Measurements from ENCODE around the gene NBL1.

The NBL1 gene

DNA sequence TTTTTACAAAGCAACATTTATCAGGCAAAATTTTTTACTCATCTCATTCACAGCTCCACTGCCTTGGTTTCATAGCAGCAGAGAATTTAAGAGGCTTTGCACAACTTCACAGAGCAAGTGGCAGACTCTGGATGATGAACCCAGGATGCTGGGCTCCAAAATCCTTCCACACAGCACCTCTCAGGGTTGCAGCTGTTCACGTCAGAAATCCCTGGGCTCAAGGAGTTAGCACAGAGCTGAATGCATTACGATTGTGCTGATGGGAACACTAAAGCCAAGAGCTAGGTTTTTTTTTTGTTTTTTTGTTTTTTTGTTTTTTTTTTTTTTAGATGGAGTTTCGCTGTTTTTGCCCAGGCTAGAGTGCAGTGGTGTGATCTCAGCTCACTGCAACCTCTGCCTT is 18.2 kb downstream of the NBL1 start:
- H3K36me3 ChIP-seq (ENCODE audit: insufficient read depth, low read depth, low read length): no peaks in the 10 kb centered on the region
- H3K9me3 ChIP-seq (ENCODE audit: insufficient read depth, low read depth, low read length): no peaks in the 10 kb centered on the region
- H3K4me1 ChIP-seq (ENCODE audit: insufficient read depth, low read length): peaks cover 6% of the 10 kb centered on the region; the same call in 1 of the 2 replicates
- H3K9ac ChIP-seq (ENCODE audit: low read depth, low read length): no peak overlapping the region
- H3K27ac ChIP-seq (ENCODE audit: low read length): no peak overlapping the region
- H3K4me3 ChIP-seq (ENCODE audit: low read length): no peak overlapping the region
- peaks cover 62% of the 10 kb centered on the region for H3K27me3 ChIP-seq (ENCODE audit: insufficient read depth, low read length)

DNA sequence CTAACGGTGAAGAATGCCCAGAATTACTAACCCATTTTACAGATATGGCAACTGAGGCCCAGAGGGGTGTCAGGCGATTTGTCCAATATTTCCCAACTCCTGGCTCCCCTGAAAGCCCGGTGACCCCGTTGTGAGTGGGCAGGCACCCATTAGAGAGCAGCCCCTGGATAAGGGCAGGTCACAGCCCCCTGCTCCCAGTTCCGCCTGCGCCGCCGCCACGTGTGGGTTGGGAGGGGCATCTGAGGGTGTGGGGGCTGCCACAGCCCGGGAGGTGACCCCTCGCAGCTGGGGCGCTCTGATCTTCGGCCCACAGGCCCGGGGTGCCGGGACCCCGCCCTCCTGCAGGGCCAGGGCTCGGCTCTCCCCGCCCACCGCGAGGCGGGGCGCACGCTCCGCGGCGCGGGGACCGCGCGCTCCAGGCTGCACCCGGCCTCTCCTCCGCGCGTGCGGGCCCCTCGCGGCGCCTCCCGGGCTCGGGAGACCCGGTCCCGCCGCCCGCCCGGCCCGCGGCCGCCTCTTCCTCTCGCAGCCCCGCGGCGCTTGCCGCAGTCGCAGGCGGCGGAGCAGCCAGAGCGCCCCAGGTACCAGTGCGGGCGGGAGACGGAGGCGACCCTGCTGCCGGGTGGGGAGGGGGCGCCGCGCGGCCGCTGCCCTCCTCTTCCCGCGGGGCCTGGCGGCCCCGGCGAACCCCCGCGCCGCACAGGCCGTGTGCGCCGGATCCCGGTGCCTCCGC is 20.5 kb downstream of the NBL1 start, which contains the start of gene HTR6:
HTR6 (plus strand) TSS at position 423 of the 733 bp plus-strand sequence. CDS start 879 bp downstream, outside the sequence.
- no peak within 1 kb of the TSS for H3K27ac ChIP-seq (ENCODE audit: low read length)
- H3K4me3 ChIP-seq (ENCODE audit: low read length): peak within 1 kb of the TSS; percentile 46; the same call in 1 of the 2 replicates
- H3K9me3 ChIP-seq (ENCODE audit: insufficient read depth, low read depth, low read length): no peaks in the 10 kb centered on the region
- no peak within 1 kb of the TSS for H3K9ac ChIP-seq (ENCODE audit: low read depth, low read length)
- H3K27me3 ChIP-seq (ENCODE audit: insufficient read depth, low read length): peaks cover 83% of the 10 kb centered on the region
- H3K36me3 ChIP-seq (ENCODE audit: insufficient read depth, low read depth, low read length): no peaks in the 10 kb centered on the region
- H3K4me1 ChIP-seq (ENCODE audit: insufficient read depth, low read length): peaks cover under 1% of the 10 kb centered on the region; the same call in 1 of the 2 replicates

DNA sequence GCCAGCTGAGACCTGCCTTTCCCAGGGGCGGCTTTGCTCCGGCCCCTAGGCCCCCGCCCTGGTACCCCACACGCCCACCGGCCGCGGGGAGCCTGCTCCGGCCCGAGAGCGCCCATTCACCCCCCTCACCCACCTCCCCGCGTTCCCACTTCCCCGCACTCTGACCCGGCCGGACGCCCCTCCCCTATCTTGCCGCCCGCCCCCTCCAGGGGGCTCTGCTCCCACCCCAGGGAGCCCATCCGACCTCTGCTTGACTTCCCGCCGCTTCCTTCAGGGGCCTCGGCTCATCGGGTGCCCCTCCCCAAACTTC is 21.0 kb downstream of the NBL1 start:
- H3K9ac ChIP-seq (ENCODE audit: low read depth, low read length): no peak overlapping the region
- peak overlapping the region; percentile 46; the same call in 1 of the 2 replicates for H3K4me3 ChIP-seq (ENCODE audit: low read length)
- no peak overlapping the region for H3K27ac ChIP-seq (ENCODE audit: low read length)
- no peaks in the 10 kb centered on the region for H3K9me3 ChIP-seq (ENCODE audit: insufficient read depth, low read depth, low read length)
- no peaks in the 10 kb centered on the region for H3K4me1 ChIP-seq (ENCODE audit: insufficient read depth, low read length)
- H3K27me3 ChIP-seq (ENCODE audit: insufficient read depth, low read length): peaks cover 83% of the 10 kb centered on the region
- no peaks in the 10 kb centered on the region for H3K36me3 ChIP-seq (ENCODE audit: insufficient read depth, low read depth, low read length)

DNA sequence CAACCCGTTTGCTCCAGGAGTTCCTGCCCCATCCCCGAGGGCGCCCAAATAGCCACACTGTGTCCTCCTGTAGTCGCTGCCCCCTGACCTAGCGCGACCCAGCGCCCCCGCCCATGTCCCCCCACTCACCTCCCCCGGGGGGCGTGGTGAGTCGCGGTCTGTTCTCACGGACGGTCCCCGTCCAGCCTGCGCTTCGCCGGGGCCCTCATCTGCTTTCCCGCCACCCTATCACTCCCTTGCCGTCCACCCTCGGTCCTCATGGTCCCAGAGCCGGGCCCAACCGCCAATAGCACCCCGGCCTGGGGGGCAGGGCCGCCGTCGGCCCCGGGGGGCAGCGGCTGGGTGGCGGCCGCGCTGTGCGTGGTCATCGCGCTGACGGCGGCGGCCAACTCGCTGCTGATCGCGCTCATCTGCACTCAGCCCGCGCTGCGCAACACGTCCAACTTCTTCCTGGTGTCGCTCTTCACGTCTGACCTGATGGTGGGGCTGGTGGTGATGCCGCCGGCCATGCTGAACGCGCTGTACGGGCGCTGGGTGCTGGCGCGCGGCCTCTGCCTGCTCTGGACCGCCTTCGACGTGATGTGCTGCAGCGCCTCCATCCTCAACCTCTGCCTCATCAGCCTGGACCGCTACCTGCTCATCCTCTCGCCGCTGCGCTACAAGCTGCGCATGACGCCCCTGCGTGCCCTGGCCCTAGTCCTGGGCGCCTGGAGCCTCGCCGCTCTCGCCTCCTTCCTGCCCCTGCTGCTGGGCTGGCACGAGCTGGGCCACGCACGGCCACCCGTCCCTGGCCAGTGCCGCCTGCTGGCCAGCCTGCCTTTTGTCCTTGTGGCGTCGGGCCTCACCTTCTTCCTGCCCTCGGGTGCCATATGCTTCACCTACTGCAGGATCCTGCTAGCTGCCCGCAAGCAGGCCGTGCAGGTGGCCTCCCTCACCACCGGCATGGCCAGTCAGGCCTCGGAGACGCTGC is 21.7 kb downstream of the NBL1 start:
- no peaks in the 10 kb centered on the region for H3K4me1 ChIP-seq (ENCODE audit: insufficient read depth, low read length)
- H3K27ac ChIP-seq (ENCODE audit: low read length): no peak overlapping the region
- no peaks in the 10 kb centered on the region for H3K9me3 ChIP-seq (ENCODE audit: insufficient read depth, low read depth, low read length)
- no peaks in the 10 kb centered on the region for H3K36me3 ChIP-seq (ENCODE audit: insufficient read depth, low read depth, low read length)
- H3K4me3 ChIP-seq (ENCODE audit: low read length): peak overlapping the region; percentile 46; the same call in 1 of the 2 replicates
- H3K27me3 ChIP-seq (ENCODE audit: insufficient read depth, low read length): peaks cover 80% of the 10 kb centered on the region
- no peak overlapping the region for H3K9ac ChIP-seq (ENCODE audit: low read depth, low read length)

DNA sequence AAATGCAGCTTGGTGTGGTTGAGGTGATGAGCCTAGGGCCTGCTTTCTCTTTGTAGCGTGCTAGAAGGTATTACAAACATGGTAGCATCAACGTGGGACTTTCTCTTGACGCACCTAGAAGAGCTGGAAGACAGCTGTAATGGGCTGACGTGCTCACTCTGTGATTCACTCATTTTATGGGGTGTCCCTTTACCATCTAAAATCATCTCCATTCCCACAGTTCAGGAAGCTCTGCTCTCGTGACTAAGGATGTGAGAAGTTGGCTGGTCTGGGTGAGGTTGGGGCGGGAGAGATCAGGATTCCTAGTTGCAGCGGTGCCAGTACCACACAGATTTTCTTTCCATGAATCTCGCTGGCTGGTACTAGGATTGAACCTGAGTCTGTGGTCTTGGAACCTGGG is 24.8 kb downstream of the NBL1 start:
- Histone ChIP-seq H3K9ac (ENCODE audit: low read depth, low read length) (no peak overlapping the region), H3K27me3 (ENCODE audit: insufficient read depth, low read length) (peaks cover 68% of the 10 kb centered on the region), H3K27ac (ENCODE audit: low read length) (no peak overlapping the region), H3K4me1 (ENCODE audit: insufficient read depth, low read length) (no peaks in the 10 kb centered on the region), H3K36me3 (ENCODE audit: insufficient read depth, low read depth, low read length) (no peaks in the 10 kb centered on the region), H3K9me3 (ENCODE audit: insufficient read depth, low read depth, low read length) (no peaks in the 10 kb centered on the region), H3K4me3 (ENCODE audit: low read length) (no peak overlapping the region)

DNA sequence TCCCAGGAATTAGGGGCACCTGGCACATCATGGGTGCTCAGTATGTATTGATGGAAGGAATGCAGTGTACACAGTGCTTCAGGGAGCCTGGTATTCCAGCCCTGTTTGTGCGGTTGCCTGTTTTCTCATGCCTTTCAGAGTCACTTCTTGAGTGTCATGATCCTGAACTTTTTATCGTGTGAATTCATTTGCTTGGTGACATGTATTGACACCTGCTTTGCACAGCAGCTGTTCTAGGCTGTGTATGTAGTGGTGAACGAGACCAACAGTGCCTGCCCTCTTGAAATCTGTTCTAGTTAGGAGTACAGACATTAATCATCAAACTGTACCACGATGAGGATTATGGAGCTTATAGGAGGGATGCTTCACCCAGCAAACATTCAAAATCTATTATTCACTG is 26.7 kb downstream of the NBL1 start:
- no peak overlapping the region for H3K27ac ChIP-seq (ENCODE audit: low read length)
- H3K36me3 ChIP-seq (ENCODE audit: insufficient read depth, low read depth, low read length): no peaks in the 10 kb centered on the region
- H3K4me3 ChIP-seq (ENCODE audit: low read length): no peak overlapping the region
- H3K9me3 ChIP-seq (ENCODE audit: insufficient read depth, low read depth, low read length): no peaks in the 10 kb centered on the region
- H3K9ac ChIP-seq (ENCODE audit: low read depth, low read length): no peak overlapping the region
- H3K27me3 ChIP-seq (ENCODE audit: insufficient read depth, low read length): peaks cover 63% of the 10 kb centered on the region
- no peaks in the 10 kb centered on the region for H3K4me1 ChIP-seq (ENCODE audit: insufficient read depth, low read length)

DNA sequence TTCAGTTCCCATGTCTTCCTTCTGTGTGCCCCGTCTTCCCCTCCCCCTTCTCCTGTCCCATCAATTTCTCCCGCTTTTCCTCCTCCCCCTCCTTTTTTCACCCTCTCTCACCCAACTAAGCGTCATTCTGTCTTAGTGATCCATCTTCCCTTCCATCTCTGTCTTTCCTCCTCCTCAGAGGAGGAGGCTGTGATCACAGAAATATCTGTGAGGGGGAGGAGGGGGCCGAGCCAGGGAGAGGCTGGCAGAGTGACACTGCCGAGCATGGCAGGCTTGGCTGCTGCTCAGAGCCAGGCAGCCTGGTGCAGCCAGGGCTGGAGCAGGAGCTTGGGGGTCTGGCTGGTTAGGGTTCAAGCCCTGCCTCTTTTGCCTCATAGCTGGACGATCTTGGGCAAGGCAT is 28.1 kb downstream of the NBL1 start:
- Histone ChIP-seq H3K27me3 (ENCODE audit: insufficient read depth, low read length) (peaks cover 54% of the 10 kb centered on the region), H3K4me3 (ENCODE audit: low read length) (no peak overlapping the region), H3K9ac (ENCODE audit: low read depth, low read length) (no peak overlapping the region), H3K9me3 (ENCODE audit: insufficient read depth, low read depth, low read length) (no peaks in the 10 kb centered on the region), H3K4me1 (ENCODE audit: insufficient read depth, low read length) (no peaks in the 10 kb centered on the region; the same call in 1 of the 2 replicates), H3K27ac (ENCODE audit: low read length) (no peak overlapping the region), H3K36me3 (ENCODE audit: insufficient read depth, low read depth, low read length) (no peaks in the 10 kb centered on the region)

DNA sequence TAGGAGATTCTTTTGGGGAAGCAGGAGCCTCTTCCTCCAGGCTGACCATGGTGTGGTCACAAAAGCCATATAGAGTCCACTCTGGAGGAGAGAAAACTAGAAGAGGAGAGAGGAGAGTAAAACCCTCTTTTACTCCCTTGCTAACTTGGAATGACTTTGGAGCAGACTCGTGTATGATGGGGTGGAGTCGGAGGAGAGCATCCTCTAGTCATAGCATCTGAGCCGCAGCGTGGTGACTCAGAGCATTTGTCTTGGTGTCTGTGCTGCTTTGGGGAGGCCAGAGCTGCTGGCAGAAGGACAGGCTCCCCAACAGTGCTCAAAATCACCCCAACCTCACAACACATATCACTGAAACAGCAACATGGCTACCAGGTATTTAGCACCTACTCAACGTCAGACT is 31.7 kb downstream of the NBL1 start:
- Histone ChIP-seq H3K9ac (ENCODE audit: low read depth, low read length) (no peak overlapping the region), H3K36me3 (ENCODE audit: insufficient read depth, low read depth, low read length) (no peaks in the 10 kb centered on the region), H3K27ac (ENCODE audit: low read length) (no peak overlapping the region), H3K4me3 (ENCODE audit: low read length) (no peak overlapping the region), H3K4me1 (ENCODE audit: insufficient read depth, low read length) (no peaks in the 10 kb centered on the region; the same call in 1 of the 2 replicates), H3K9me3 (ENCODE audit: insufficient read depth, low read depth, low read length) (no peaks in the 10 kb centered on the region), H3K27me3 (ENCODE audit: insufficient read depth, low read length) (peaks cover 29% of the 10 kb centered on the region)

DNA sequence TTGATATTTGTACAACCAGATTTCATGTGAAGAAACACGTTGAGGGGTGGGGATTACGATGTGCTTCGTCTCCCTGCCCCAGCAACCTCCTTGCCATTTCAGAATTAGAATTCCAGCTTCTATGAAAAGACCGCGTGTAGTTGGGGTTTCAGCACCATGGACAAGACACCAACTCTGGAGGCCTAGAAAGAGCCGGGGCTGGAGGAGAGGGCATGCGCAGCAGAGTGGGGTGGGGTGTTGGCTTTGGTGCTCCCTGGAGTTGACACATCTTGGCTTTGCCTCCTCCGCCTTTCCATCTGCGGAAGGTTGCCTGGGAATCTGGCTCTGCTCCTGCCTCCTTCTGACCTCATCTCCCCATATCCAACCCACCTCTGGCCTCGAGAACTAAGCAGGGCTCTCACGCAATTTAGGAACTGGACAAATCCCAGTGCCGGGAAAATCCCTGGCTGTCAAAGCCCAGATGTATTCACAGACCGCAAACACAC is 32.4 kb downstream of the NBL1 start:
- H3K4me3 ChIP-seq (ENCODE audit: low read length): no peak overlapping the region
- H3K27me3 ChIP-seq (ENCODE audit: insufficient read depth, low read length): peaks cover 23% of the 10 kb centered on the region
- H3K9me3 ChIP-seq (ENCODE audit: insufficient read depth, low read depth, low read length): no peaks in the 10 kb centered on the region
- H3K36me3 ChIP-seq (ENCODE audit: insufficient read depth, low read depth, low read length): no peaks in the 10 kb centered on the region
- no peak overlapping the region for H3K9ac ChIP-seq (ENCODE audit: low read depth, low read length)
- no peak overlapping the region for H3K27ac ChIP-seq (ENCODE audit: low read length)
- no peaks in the 10 kb centered on the region; the same call in 1 of the 2 replicates for H3K4me1 ChIP-seq (ENCODE audit: insufficient read depth, low read length)

DNA sequence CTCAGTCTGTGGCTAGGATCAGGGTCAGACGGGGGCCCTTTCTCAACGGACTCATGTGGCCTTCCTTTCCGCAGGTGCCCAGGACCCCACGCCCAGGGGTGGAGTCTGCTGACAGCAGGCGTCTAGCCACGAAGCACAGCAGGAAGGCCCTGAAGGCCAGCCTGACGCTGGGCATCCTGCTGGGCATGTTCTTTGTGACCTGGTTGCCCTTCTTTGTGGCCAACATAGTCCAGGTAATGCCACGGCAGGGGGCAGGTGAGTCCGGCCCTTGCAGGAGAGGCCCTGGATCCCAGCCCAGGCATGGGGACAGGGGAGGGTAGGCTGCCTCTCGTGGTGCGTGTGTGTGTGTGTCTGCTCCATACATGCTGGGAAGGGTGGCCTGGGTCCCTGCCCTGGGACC is 34.4 kb downstream of the NBL1 start:
- H3K4me1 ChIP-seq (ENCODE audit: insufficient read depth, low read length): no peaks in the 10 kb centered on the region; the same call in 1 of the 2 replicates
- H3K27ac ChIP-seq (ENCODE audit: low read length): no peak overlapping the region

DNA sequence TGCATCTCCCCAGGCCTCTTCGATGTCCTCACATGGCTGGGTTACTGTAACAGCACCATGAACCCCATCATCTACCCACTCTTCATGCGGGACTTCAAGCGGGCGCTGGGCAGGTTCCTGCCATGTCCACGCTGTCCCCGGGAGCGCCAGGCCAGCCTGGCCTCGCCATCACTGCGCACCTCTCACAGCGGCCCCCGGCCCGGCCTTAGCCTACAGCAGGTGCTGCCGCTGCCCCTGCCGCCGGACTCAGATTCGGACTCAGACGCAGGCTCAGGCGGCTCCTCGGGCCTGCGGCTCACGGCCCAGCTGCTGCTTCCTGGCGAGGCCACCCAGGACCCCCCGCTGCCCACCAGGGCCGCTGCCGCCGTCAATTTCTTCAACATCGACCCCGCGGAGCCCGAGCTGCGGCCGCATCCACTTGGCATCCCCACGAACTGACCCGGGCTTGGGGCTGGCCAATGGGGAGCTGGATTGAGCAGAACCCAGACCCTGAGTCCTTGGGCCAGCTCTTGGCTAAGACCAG is 34.9 kb downstream of the NBL1 start:
- no peak overlapping the region for H3K9ac ChIP-seq (ENCODE audit: low read depth, low read length)
- H3K36me3 ChIP-seq (ENCODE audit: insufficient read depth, low read depth, low read length): no peaks in the 10 kb centered on the region
- no peak overlapping the region for H3K27ac ChIP-seq (ENCODE audit: low read length)

More for the DNA sequence above, 34.4 kb downstream of the NBL1 start:
- Histone ChIP-seq H3K9me3 (ENCODE audit: insufficient read depth, low read depth, low read length) (no peaks in the 10 kb centered on the region), H3K9ac (ENCODE audit: low read depth, low read length) (no peak overlapping the region), H3K4me3 (ENCODE audit: low read length) (no peak overlapping the region), H3K27me3 (ENCODE audit: insufficient read depth, low read length) (peaks cover 19% of the 10 kb centered on the region), H3K36me3 (ENCODE audit: insufficient read depth, low read depth, low read length) (no peaks in the 10 kb centered on the region)

More for the DNA sequence above, 34.9 kb downstream of the NBL1 start:
- no peaks in the 10 kb centered on the region; the same call in 1 of the 2 replicates for H3K4me1 ChIP-seq (ENCODE audit: insufficient read depth, low read length)
- H3K4me3 ChIP-seq (ENCODE audit: low read length): no peak overlapping the region
- H3K9me3 ChIP-seq (ENCODE audit: insufficient read depth, low read depth, low read length): no peaks in the 10 kb centered on the region
- H3K27me3 ChIP-seq (ENCODE audit: insufficient read depth, low read length): peaks cover 19% of the 10 kb centered on the region
